NCI-H524 (cell line): ENCODE measurements around the gene LIPA.
"Not testable (repeated sequence)": the region's sequence is repeated elsewhere in the genome, so short reads cannot be mapped to it uniquely, and the experiment has no call there.

Experiments used
- DNase-seq, 2 experiments: peaks; one replicate each; lab custom pipeline; 2025; lab: John Stamatoyannopoulos, UW

LIPA gene

GRCh38 chr10:89207801-89208551 is 43.6 kb downstream of the LIPA start:
- peak in 1 of 2 experiments; percentile 18 for DNase-seq

- peak in 1 of 2 experiments; percentile 41 for DNase-seq
These were observed 44.3 kb downstream of the LIPA start, which contains the start of gene CH25H for GRCh38 chr10:89207181-89207800. Gene CH25H (minus strand): TSS chr10:89207317. CDS start chr10:89207292, 25 bp downstream.

GRCh38 chr10:89206402-89207180 is 45.0 kb downstream of the LIPA start:
- peak in 1 of 2 experiments; percentile 26 for DNase-seq

- DNase-seq, result no peak
These were observed 46.9 kb downstream of the LIPA start for GRCh38 chr10:89204621-89205185.

DNA sequence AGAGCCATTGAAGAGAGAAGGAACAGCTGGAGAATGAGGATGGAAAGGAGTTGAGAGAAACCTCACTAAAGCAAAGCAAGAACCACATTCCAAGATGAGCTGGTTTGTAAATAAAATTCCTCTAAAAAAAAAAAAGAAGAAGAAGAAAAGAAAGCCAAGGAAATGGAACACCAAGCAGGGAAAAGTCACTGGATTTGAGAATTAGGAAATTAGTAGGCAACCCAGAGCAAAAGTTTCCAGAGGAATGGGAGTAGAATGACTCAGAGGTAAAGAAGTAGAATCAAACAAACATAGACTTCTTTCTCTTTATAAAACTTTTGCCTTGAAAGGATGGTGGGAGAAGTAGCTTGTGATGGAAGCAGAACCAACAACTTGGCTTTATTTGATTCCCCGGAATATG is 48.3 kb downstream of the LIPA start:
- no peak for DNase-seq

DNA sequence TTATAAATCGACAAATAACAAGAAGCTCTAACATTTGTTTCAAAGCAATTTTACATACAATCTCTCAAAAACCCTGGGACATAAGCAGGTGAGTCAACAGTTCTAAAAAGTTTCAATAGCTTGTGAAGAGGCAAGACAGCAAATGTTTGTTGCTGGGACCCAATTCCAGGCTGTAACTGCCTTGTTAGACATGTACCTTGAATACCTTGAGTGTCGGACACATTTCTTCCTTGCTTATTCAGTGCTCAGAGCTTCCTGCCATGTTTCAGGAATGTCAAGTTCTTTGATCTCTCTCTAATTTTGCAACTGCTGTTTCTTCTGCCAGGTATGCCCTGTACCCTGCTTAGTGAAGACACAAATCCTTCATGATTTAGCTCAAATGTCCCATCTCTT is 49.5 kb downstream of the LIPA start:
- DNase-seq, result no peak

GRCh38 chr10:89201345-89202032 is 50.1 kb downstream of the LIPA start:
- DNase-seq, result no peak

DNA sequence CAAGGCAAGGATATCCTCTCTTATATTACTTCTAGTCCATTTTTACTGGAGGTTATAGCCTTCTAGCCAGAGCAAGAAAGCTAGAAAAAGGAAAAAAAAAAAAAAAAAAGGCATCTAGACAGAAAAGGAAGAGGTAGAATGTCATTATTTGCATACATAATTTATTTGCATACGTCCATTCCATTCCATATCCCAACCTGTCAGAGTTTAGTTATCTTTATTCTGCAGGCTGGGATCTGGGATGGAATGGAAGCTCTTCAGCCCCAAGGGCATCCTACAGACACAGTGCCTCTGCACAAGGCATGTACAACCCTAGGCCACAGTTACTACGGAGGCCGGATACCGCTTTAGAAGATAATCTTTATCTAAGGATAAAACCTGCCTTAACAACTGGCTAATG is 54.1 kb downstream of the LIPA start:
- no peak for DNase-seq

- DNase-seq, result not testable (repeated sequence)
These were observed 60.3 kb downstream of the LIPA start for GRCh38 chr10:89191301-89191700.

DNA sequence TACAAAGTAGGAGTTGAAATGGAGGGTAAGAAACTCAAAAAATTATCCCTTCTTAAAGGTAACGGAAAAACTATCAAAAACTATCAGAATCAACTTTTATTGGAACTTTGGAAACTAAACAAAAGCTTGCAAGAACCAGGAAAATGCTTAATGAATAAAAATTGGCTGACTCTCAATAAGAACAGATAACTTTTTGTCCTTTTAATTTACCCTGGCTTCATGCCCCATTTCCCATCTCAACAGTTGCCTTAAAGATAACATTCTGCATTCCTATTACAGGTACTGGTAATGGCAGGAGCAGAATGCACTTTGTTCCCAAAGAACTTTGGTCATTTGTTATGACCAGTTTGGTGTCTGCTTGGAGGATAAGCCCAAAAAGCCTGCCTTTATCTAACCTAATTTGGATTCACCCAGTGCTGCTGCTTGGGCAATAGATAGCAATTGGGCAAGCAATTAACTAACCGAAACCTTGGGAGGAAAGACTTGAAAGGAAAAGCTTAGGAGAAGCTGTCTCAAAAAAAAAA is 62.3 kb downstream of the LIPA start:
- DNase-seq, result no peak

- DNase-seq, result no peak
These were observed 65.9 kb downstream of the LIPA start for GRCh38 chr10:89185658-89186057.

- no peak for DNase-seq
These were observed 66.9 kb downstream of the LIPA start for GRCh38 chr10:89184638-89185037.

GRCh38 chr10:89183571-89183970 is 68.0 kb downstream of the LIPA start:
- no peak for DNase-seq

GRCh38 chr10:89182894-89183293 is 68.7 kb downstream of the LIPA start:
- no peak for DNase-seq

DNA sequence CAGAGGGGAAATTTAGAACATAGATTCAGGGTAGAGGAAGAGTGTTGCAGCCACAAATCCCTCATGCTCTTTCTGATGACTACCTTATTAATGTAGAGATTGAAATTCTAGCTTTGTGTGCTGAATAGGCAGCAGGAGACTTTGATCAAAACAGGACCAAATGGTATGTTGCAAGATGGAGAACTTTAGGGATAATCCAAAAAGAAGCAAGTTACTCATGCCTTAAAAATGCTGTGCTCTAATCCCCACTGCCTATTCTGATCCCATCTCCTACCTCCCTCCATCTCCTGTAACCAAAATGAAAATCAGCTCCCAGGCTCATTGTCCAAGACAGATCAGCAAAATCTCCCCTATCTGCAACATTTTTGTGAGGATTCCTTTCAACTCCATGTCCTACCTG is 75.8 kb downstream of the LIPA start:
- DNase-seq, result no peak

DNA sequence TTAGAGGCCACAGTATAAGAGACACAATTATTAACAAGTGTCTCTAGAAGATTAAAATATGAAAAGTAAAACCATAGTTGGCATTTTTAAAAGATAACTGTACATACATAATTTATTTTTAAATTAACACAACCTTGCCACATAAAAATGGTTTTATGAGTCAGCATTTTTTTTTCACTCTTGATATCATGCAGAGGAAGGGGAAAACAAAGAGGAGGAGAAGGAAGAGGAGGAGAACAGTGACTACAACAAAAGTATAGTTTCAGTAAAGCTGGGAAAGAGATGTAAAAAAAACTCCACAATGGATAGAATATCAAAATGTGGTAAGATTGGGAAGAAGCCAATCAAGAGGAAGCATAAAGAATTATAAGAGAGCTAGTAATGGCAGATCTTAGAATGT is 78.5 kb downstream of the LIPA start:
- DNase-seq, result no peak

- no peak for DNase-seq
These were observed 79.6 kb downstream of the LIPA start for GRCh38 chr10:89171996-89172395.

- no peak for DNase-seq
These were observed 80.2 kb downstream of the LIPA start for GRCh38 chr10:89171263-89171872.

DNA sequence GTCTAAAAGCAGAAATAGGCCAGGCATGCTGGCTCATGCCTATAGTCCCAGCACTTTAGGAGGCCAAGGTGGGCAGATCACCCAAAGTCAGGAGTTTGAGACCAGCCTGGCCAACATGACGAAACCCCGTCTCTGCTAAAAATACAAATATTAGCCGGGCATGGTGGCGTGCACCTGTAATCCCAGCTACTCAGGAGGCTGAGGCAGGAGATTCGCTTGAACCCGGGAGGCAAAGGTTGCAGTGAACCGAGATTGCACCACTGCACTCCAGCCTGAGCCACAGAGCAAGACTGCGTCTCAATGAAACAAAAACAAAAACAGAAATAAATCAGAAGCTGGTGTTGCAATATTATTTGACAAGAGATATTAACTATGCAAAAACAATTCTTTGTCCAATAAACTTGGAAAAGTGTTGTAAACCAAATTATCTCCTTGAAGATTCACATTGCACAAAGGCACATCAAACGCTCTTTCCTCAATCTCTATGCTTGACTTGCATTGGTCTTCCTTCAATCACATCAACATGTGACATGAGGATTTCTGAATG is 83.1 kb downstream of the LIPA start:
- not testable (repeated sequence) for DNase-seq

DNA sequence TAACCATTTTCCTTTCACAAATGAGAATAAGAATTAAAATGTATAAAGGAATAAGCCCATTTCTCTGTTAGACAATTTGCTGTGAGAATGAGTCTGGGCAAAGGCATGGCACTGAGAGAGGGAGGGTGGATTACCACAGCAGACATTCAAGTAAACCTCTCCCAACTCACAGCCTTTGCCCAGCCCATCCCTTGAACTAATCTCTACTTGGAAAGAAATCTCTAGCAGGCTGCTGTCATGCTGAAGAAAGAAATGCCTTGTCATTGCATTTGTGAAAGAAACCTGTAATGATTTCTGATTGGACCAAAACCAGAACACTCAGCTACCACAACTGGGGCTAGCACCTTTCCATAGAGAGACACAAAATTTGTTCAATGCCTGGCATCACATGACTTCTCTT is 83.7 kb downstream of the LIPA start:
- no peak for DNase-seq

DNA sequence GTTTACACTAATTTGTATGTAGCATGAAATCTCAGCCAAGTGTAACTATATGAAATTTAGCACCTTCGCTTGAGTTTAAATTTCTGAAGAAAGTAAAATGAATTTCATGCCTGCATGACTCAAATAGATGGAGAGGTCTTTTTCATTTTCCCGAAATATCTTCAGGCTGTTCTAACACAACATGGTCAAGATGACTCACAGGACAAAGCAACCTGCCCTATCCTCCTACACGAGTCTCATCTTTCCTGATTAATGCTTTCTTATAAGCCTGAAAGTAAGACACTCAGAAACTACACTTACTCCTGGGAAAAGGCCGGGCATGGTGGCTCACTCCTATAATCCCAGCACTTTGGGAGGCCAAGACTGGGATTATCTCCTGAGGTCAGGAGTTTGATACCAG is 85.7 kb downstream of the LIPA start:
- DNase-seq, result no peak
